Measurements from ENCODE around the gene PARP12.

The PARP12 gene

GRCh38 chr7:140014123-140014522 is 48.6 kb downstream of the PARP12 start:
- no peak for DNase-seq (ENCODE audit: low spot score)

- no peak for DNase-seq (ENCODE audit: low spot score)
Observed at GRCh38 chr7:140013676-140014075, 49.1 kb downstream of the PARP12 start.

- no peak for DNase-seq (ENCODE audit: low spot score)
Observed at GRCh38 chr7:140010194-140010895, 52.4 kb downstream of the PARP12 start.

- DNase-seq (ENCODE audit: low spot score): no peak
Observed at GRCh38 chr7:140009735-140010134, 53.0 kb downstream of the PARP12 start.

- DNase-seq (ENCODE audit: low spot score): no peak
Observed at GRCh38 chr7:140008755-140009610, 53.8 kb downstream of the PARP12 start.

GRCh38 chr7:140007051-140007690 is 55.6 kb downstream of the PARP12 start:
- DNase-seq (ENCODE audit: low spot score): no peak

- no peak for DNase-seq (ENCODE audit: low spot score)
Observed at GRCh38 chr7:140006600-140006999, 56.2 kb downstream of the PARP12 start.

- no peak for DNase-seq (ENCODE audit: low spot score)
Observed at GRCh38 chr7:140005754-140006503, 56.8 kb downstream of the PARP12 start.

- no peak for DNase-seq (ENCODE audit: low spot score)
Observed at GRCh38 chr7:140005341-140005740, 57.4 kb downstream of the PARP12 start.

GRCh38 chr7:140004672-140005071 is 58.1 kb downstream of the PARP12 start:
- DNase-seq (ENCODE audit: low spot score): no peak

GRCh38 chr7:140003913-140004382 is 58.8 kb downstream of the PARP12 start:
- DNase-seq (ENCODE audit: low spot score): peak; percentile 26

GRCh38 chr7:140000666-140001268 is 62.0 kb downstream of the PARP12 start:
- DNase-seq (ENCODE audit: low spot score): no peak

- no peak for DNase-seq (ENCODE audit: low spot score)
Observed at GRCh38 chr7:139999516-139999915, 63.2 kb downstream of the PARP12 start.

GRCh38 chr7:139998572-139998971 is 64.2 kb downstream of the PARP12 start:
- DNase-seq (ENCODE audit: low spot score): no peak

GRCh38 chr7:139995017-139995915 is 67.5 kb downstream of the PARP12 start:
- no peak for DNase-seq (ENCODE audit: low spot score)

- DNase-seq (ENCODE audit: low spot score): no peak
Observed at GRCh38 chr7:139994356-139994755, 68.4 kb downstream of the PARP12 start.

GRCh38 chr7:139993592-139993991 is 69.2 kb downstream of the PARP12 start:
- no peak for DNase-seq (ENCODE audit: low spot score)

GRCh38 chr7:139993169-139993568 is 69.6 kb downstream of the PARP12 start:
- no peak for DNase-seq (ENCODE audit: low spot score)

GRCh38 chr7:139992353-139993044 is 70.3 kb downstream of the PARP12 start:
- DNase-seq (ENCODE audit: low spot score): no peak

- no peak for DNase-seq (ENCODE audit: low spot score)
Observed at GRCh38 chr7:139991911-139992310, 70.8 kb downstream of the PARP12 start.

Data from CD4-positive, alpha-beta T cell treated with Interleukin-15 for 4 hours (primary cell).